ENCODE data around the gene THOC5. TPM values are rescaled to one million over a fixed set of nuclear protein-coding genes. Genes with fewer than 3 reads are reported as not detected.

The THOC5 gene
- total and polyA plus RNA-seq, 2 experiments from 2014 or later, result 24.6 to 53.4 TPM

DNA sequence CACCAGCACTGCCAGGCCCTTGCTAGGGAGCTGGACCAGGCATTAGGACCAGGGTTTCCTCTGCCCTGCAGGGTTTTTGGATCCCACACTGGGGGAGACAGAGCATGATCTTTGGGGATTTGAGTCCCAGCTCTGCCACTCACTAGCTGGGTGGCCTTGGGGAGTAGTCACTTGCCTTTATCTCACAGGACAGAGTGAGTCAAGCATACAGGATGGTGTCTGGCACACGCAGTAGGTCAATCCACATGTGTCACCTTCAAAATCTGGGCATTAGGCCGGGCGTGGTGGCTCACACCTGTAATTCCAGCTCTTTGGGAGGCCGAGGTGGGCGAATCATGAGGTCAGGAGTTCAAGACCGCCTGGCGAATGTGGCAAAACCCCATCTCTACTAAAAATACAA is 70.8 kb downstream of the THOC5 start:
- Histone ChIP-seq H3K36me3 (ENCODE audit: insufficient read depth) (peaks cover 7% of the 10 kb centered on the region; the same call in 1 of the 2 replicates), H3K9me2 (ENCODE audit: insufficient read depth) (no peaks in the 10 kb centered on the region), H3K4me1 (ENCODE audit: insufficient read depth) (peaks cover 25% of the 10 kb centered on the region), H4K20me1 (replicated peaks; ENCODE audit: insufficient read depth) (no peaks in the 10 kb centered on the region; the same call in 1 of the 2 replicates), H2AFZ (no peak overlapping the region), H3K4me3 (no peak overlapping the region), H3K4me2 (peak overlapping the region; percentile 87; the same call in 1 of the 2 replicates), H3K79me2 (replicated peaks; ENCODE audit: insufficient read depth) (no peaks in the 10 kb centered on the region), H3K27ac (ENCODE audit: low read depth) (no peak overlapping the region), H3F3A (replicated peaks; ENCODE audit: low read depth) (peaks cover 7% of the 10 kb centered on the region; the same call in 1 of the 2 replicates), H3K27me3 (ENCODE audit: insufficient read depth) (peaks cover 50% of the 10 kb centered on the region)
- no peak for TF ChIP-seq JUNB (IDR thresholded peaks at IDR 0.05; ENCODE audit: unreplicated experiment)
- TF ChIP-seq, protein P1, sequence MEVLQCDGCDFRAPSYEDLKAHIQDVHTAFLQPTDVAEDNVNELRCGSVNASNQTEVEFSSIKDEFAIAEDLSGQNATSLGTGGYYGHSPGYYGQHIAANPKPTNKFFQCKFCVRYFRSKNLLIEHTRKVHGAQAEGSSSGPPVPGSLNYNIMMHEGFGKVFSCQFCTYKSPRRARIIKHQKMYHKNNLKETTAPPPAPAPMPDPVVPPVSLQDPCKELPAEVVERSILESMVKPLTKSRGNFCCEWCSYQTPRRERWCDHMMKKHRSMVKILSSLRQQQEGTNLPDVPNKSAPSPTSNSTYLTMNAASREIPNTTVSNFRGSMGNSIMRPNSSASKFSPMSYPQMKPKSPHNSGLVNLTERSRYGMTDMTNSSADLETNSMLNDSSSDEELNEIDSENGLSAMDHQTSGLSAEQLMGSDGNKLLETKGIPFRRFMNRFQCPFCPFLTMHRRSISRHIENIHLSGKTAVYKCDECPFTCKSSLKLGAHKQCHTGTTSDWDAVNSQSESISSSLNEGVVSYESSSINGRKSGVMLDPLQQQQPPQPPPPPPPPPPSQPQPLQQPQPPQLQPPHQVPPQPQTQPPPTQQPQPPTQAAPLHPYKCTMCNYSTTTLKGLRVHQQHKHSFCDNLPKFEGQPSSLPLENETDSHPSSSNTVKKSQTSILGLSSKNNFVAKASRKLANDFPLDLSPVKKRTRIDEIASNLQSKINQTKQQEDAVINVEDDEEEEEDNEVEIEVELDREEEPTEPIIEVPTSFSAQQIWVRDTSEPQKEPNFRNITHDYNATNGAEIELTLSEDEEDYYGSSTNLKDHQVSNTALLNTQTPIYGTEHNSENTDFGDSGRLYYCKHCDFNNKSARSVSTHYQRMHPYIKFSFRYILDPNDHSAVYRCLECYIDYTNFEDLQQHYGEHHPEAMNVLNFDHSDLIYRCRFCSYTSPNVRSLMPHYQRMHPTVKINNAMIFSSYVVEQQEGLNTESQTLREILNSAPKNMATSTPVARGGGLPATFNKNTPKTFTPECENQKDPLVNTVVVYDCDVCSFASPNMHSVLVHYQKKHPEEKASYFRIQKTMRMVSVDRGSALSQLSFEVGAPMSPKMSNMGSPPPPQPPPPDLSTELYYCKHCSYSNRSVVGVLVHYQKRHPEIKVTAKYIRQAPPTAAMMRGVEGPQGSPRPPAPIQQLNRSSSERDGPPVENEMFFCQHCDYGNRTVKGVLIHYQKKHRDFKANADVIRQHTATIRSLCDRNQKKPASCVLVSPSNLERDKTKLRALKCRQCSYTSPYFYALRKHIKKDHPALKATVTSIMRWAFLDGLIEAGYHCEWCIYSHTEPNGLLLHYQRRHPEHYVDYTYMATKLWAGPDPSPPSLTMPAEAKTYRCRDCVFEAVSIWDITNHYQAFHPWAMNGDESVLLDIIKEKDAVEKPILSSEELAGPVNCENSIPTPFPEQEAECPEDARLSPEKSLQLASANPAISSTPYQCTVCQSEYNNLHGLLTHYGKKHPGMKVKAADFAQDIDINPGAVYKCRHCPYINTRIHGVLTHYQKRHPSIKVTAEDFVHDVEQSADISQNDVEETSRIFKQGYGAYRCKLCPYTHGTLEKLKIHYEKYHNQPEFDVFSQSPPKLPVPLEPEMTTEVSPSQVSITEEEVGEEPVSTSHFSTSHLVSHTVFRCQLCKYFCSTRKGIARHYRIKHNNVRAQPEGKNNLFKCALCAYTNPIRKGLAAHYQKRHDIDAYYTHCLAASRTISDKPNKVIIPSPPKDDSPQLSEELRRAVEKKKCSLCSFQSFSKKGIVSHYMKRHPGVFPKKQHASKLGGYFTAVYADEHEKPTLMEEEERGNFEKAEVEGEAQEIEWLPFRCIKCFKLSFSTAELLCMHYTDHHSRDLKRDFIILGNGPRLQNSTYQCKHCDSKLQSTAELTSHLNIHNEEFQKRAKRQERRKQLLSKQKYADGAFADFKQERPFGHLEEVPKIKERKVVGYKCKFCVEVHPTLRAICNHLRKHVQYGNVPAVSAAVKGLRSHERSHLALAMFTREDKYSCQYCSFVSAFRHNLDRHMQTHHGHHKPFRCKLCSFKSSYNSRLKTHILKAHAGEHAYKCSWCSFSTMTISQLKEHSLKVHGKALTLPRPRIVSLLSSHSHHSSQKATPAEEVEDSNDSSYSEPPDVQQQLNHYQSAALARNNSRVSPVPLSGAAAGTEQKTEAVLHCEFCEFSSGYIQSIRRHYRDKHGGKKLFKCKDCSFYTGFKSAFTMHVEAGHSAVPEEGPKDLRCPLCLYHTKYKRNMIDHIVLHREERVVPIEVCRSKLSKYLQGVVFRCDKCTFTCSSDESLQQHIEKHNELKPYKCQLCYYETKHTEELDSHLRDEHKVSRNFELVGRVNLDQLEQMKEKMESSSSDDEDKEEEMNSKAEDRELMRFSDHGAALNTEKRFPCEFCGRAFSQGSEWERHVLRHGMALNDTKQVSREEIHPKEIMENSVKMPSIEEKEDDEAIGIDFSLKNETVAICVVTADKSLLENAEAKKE (CRISPR knock-in tag; IDR thresholded peaks at IDR 0.05), result no peak
- TF ChIP-seq EZH2 (IDR thresholded peaks at IDR 0.05; ENCODE audit: low read depth, unreplicated experiment), result no peak
- TF ChIP-seq, protein P2, sequence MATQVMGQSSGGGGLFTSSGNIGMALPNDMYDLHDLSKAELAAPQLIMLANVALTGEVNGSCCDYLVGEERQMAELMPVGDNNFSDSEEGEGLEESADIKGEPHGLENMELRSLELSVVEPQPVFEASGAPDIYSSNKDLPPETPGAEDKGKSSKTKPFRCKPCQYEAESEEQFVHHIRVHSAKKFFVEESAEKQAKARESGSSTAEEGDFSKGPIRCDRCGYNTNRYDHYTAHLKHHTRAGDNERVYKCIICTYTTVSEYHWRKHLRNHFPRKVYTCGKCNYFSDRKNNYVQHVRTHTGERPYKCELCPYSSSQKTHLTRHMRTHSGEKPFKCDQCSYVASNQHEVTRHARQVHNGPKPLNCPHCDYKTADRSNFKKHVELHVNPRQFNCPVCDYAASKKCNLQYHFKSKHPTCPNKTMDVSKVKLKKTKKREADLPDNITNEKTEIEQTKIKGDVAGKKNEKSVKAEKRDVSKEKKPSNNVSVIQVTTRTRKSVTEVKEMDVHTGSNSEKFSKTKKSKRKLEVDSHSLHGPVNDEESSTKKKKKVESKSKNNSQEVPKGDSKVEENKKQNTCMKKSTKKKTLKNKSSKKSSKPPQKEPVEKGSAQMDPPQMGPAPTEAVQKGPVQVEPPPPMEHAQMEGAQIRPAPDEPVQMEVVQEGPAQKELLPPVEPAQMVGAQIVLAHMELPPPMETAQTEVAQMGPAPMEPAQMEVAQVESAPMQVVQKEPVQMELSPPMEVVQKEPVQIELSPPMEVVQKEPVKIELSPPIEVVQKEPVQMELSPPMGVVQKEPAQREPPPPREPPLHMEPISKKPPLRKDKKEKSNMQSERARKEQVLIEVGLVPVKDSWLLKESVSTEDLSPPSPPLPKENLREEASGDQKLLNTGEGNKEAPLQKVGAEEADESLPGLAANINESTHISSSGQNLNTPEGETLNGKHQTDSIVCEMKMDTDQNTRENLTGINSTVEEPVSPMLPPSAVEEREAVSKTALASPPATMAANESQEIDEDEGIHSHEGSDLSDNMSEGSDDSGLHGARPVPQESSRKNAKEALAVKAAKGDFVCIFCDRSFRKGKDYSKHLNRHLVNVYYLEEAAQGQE (IDR thresholded peaks at IDR 0.05; ENCODE audit: unreplicated experiment), result no peak
- TF ChIP-seq ETS1 (IDR thresholded peaks at IDR 0.05), result no peak
- TF ChIP-seq STAT1 (IDR thresholded peaks at IDR 0.05; ENCODE audit: unreplicated experiment), result no peak
- TF ChIP-seq POLR2AphosphoS5 (IDR thresholded peaks at IDR 0.05; ENCODE audit: low read depth), result no peak
- DNase-seq (ENCODE audit: low spot score), result no peak
- Mint-ChIP-seq H3K36me3 (ENCODE audit: low read depth) (peaks cover 18% of the 10 kb centered on the region), H3K9me3 (peaks cover 10% of the 10 kb centered on the region; the same call in 2 of the 3 replicates), H3K4me3 (no peak overlapping the region), H3K27me3 (ENCODE audit: insufficient read depth, low read depth, poor library complexity) (peaks cover 48% of the 10 kb centered on the region), H3K27ac (no peak overlapping the region), H3K4me1 (peaks cover 35% of the 10 kb centered on the region)
- ATAC-seq, result no peak
